Motor neuron (in vitro differentiated cells): ENCODE data around the gene ZNF528. TPM values are rescaled to one million over a fixed set of nuclear protein-coding genes. Genes with fewer than 3 reads are reported as not detected.

Source experiments
- ATAC-seq, 8 experiments: fragments of 200-7000 bp; cut with Tn5 transposase; replicated peaks in 6 of 8; 2 replicates each; pipeline ENCODE4 v1.8.0; 2021; ENCODE audit warnings: mild to moderate bottlenecking in 8 of 8, moderate library complexity in 8 of 8
- H3K27ac ChIP-seq, 2 donors: fragments of 250-450 bp; sonication (Bioruptor Pico); 2 replicates each; pipeline ENCODE4 v1.9.0; 2021; ENCODE audit warnings: antibody characterized with exemption in 2 of 2, mild to moderate bottlenecking in 2 of 2, moderate library complexity in 1 of 2
- H3K4me1 ChIP-seq, 2 donors: fragments of 250-450 bp; sonication (Bioruptor Pico); replicated peaks in 1 of 2; 2 replicates each; pipeline ENCODE4 v1.6.1; 2021; ENCODE audit warnings: antibody characterized with exemption in 2 of 2, mild to moderate bottlenecking in 2 of 2, moderate library complexity in 1 of 2
- H3K4me3 ChIP-seq, 5 donors: fragments of 250-450 bp; sonication (Bioruptor Pico); 2 replicates each; pipeline ENCODE4 v1.9.0; 2021; ENCODE audit warnings: antibody characterized with exemption in 5 of 5, mild to moderate bottlenecking in 5 of 5, moderate library complexity in 4 of 5
- WGBS, 10 experiments: fragments of 450-650 bp; shearing (Covaris generic); methylation state at CpG; one replicate each; pipeline ENCODE4 v1.0.0; 2022; 5-methylcytosine and 5-hydroxymethylcytosine counted together
- in situ Hi-C, 9 experiments: fragments of 400-800 bp; cut with MboI; loops; one replicate each; pipeline ENCODE4 v1.15.0; 2021; ENCODE audit warnings: low sequenced_read_pairs in 9 of 9, low pct_unique_long_range_greater_than_20kb in 2 of 9; ENCODE audit not compliant: unreplicated experiment in 9 of 9
- total RNA-seq, 8 experiments: library from RNA; unstranded; fragments of 300-600 nt; gene quantifications; 2 replicates each; pipeline versions ENCODE4 v1.2.3 to v1.2.4, GENCODE V29; 2022

The ZNF528 gene
- total RNA-seq = 10 to 100 TPM in 7 of 8 experiments, 1 to 10 TPM in 1; 6.8 to 61.4 (median 35.1) TPM

- no peaks in the 10 kb centered on the region for H3K4me1 ChIP-seq
- in situ Hi-C loops = no loop called here
- H3K27ac ChIP-seq = no peak within 1 kb of the TSS
- peak within 1 kb of the TSS in 1 of 5 donors; percentile 73 for H3K4me3 ChIP-seq
- peak in 5 of 8 experiments; percentile 99 to 100 (median 100) for ATAC-seq
- WGBS, 10 experiments = 1 to 91% (median 15%) methylated on average over 8 to 23 of the region's 36 CpGs; no CpG with 5 or more reads in 1 of the 10 experiments
Measured at GRCh38 chr19:52397310-52398080, at the start of gene ZNF528. Gene ZNF528, plus strand, starts transcription at chr19:52397849. Its CDS starts 4,165 bp downstream, at chr19:52402014.

- H3K4me3 ChIP-seq = no peak overlapping the region
- H3K27ac ChIP-seq = no peak overlapping the region
- no peak for ATAC-seq
- in situ Hi-C loops = no loop called here
- WGBS, 10 experiments = 20 to 94% (median 75%) methylated on average over 1 to 8 of the region's 9 CpGs; no CpG with 5 or more reads in 7 of the 10 experiments
- no peaks in the 10 kb centered on the region for H3K4me1 ChIP-seq
Measured at GRCh38 chr19:52351512-52351911, 46.1 kb upstream of the ZNF528 start.

GRCh38 chr19:52366414-52366824 is 31.2 kb upstream of the ZNF528 start:
- no peak for ATAC-seq
- no peaks in the 10 kb centered on the region for H3K4me1 ChIP-seq
- no peak overlapping the region for H3K27ac ChIP-seq
- in situ Hi-C loops = no loop called here
- no peak overlapping the region for H3K4me3 ChIP-seq
- WGBS, 10 experiments = 45 to 99% (median 89%) methylated on average over 1 to 8 of the region's 8 CpGs

GRCh38 chr19:52369559-52370340 is 27.9 kb upstream of the ZNF528 start, which contains the start of gene ZNF880:
Gene ZNF880, plus strand, starts transcription at chr19:52369923. Its CDS starts 43 bp downstream, at chr19:52369966.
- in situ Hi-C loops = no loop called here
- peak in 6 of 8 experiments; percentile 49 to 100 (median 98) for ATAC-seq
- Histone ChIP-seq H3K27ac (no peak within 1 kb of the TSS), H3K4me3 (peak within 1 kb of the TSS in 2 of 5 donors; percentile 28 to 75), H3K4me1 (no peaks in the 10 kb centered on the region)
- 1 to 92% (median 47%) methylated on average over 3 to 42 of the region's 52 CpGs; no CpG with 5 or more reads in 1 of the 10 experiments for WGBS, 10 experiments

GRCh38 chr19:52370341-52370710 is 27.3 kb upstream of the ZNF528 start:
- Histone ChIP-seq H3K27ac (no peak overlapping the region), H3K4me1 (no peaks in the 10 kb centered on the region), H3K4me3 (peak overlapping the region in 2 of 5 donors; percentile 28 to 75)
- WGBS, 10 experiments = 16 to 100% (median 68%) methylated on average over 1 to 7 of the region's 7 CpGs; no CpG with 5 or more reads in 2 of the 10 experiments
- in situ Hi-C loops = no loop called here
- ATAC-seq = no peak

- Histone ChIP-seq H3K4me3 (no peak overlapping the region), H3K27ac (no peak overlapping the region), H3K4me1 (no peaks in the 10 kb centered on the region)
- in situ Hi-C loops = no loop called here
- 0 to 60% (median 33%) methylated on average over 1 of the region's 1 CpG; no CpG with 5 or more reads in 5 of the 10 experiments for WGBS, 10 experiments
- no peak for ATAC-seq
Measured at GRCh38 chr19:52391135-52391534, 6.5 kb upstream of the ZNF528 start.

GRCh38 chr19:52398081-52398441 is 412 bp downstream of the ZNF528 start:
- in situ Hi-C loops = no loop called here
- H3K4me1 ChIP-seq = no peaks in the 10 kb centered on the region
- no peak overlapping the region for H3K27ac ChIP-seq
- peak overlapping the region in 1 of 5 donors; percentile 73 for H3K4me3 ChIP-seq
- ATAC-seq = peak in 5 of 8 experiments; percentile 29 to 74 (median 63)
- WGBS, 10 experiments = 0 to 92% (median 7%) methylated on average over 1 to 9 of the region's 14 CpGs; no CpG with 5 or more reads in 1 of the 10 experiments

GRCh38 chr19:52410276-52410675 is 12.6 kb downstream of the ZNF528 start:
- no peak for ATAC-seq
- no peak overlapping the region for H3K4me3 ChIP-seq
- no peak overlapping the region for H3K27ac ChIP-seq
- no peaks in the 10 kb centered on the region for H3K4me1 ChIP-seq
- 81 to 100% (median 100%) methylated on average over 1 to 4 of the region's 6 CpGs; no CpG with 5 or more reads in 1 of the 10 experiments for WGBS, 10 experiments
- in situ Hi-C loops = no loop called here

- no peak for ATAC-seq
- 59 to 100% (median 79%) methylated on average over 1 to 5 of the region's 5 CpGs; no CpG with 5 or more reads in 2 of the 10 experiments for WGBS, 10 experiments
- no peak overlapping the region for H3K27ac ChIP-seq
- H3K4me3 ChIP-seq = no peak overlapping the region
- in situ Hi-C loops = no loop called here
- no peaks in the 10 kb centered on the region for H3K4me1 ChIP-seq
Measured at GRCh38 chr19:52415711-52416110, 18.1 kb downstream of the ZNF528 start.

- ATAC-seq = no peak
- 74 to 100% (median 91%) methylated on average over 1 to 14 of the region's 27 CpGs; no CpG with 5 or more reads in 4 of the 10 experiments for WGBS, 10 experiments
- H3K4me3 ChIP-seq = no peak within 1 kb of the TSS
- no peak within 1 kb of the TSS for H3K27ac ChIP-seq
- no peaks in the 10 kb centered on the region for H3K4me1 ChIP-seq
- in situ Hi-C loops = no loop called here
Measured at GRCh38 chr19:52428937-52429336, 31.3 kb downstream of the ZNF528 start, which contains the start of gene ZNF534. Gene ZNF534, plus strand, starts transcription at chr19:52429148. Its CDS starts 2,327 bp downstream, at chr19:52431475.

GRCh38 chr19:52442179-52442578 is 44.5 kb downstream of the ZNF528 start:
- H3K4me1 ChIP-seq = no peaks in the 10 kb centered on the region
- no peak overlapping the region for H3K27ac ChIP-seq
- 22 to 70% (median 28%) methylated on average over 1 to 3 of the region's 3 CpGs; no CpG with 5 or more reads in 5 of the 10 experiments for WGBS, 10 experiments
- ATAC-seq = no peak
- no peak overlapping the region for H3K4me3 ChIP-seq
- in situ Hi-C loops = no loop called here

GRCh38 chr19:52444506-52444905 is 46.9 kb downstream of the ZNF528 start:
- Histone ChIP-seq H3K4me1 (no peaks in the 10 kb centered on the region), H3K27ac (no peak overlapping the region), H3K4me3 (no peak overlapping the region)
- ATAC-seq = no peak
- in situ Hi-C loops = no loop called here
- WGBS, 10 experiments = 0 to 71% (median 50%) methylated on average over 1 of the region's 2 CpGs; no CpG with 5 or more reads in 7 of the 10 experiments

GRCh38 chr19:52451241-52451640 is 53.6 kb downstream of the ZNF528 start:
- in situ Hi-C loops = no loop called here
- Histone ChIP-seq H3K4me1 (no peaks in the 10 kb centered on the region), H3K27ac (no peak overlapping the region), H3K4me3 (no peak overlapping the region)
- no peak for ATAC-seq
- 5 to 100% (median 85%) methylated on average over 1 to 18 of the region's 41 CpGs; no CpG with 5 or more reads in 3 of the 10 experiments for WGBS, 10 experiments
